Measurements from ENCODE around the gene CDC45. TPM values are rescaled to one million over a fixed set of nuclear protein-coding genes. Genes with fewer than 3 reads are reported as not detected.
A peak's percentile ranks its signal among the peaks of the same experiment; 100 is the strongest.

Gene CDC45
- total RNA-seq, 1 donor from 2014 or later: 50.7 TPM

DNA sequence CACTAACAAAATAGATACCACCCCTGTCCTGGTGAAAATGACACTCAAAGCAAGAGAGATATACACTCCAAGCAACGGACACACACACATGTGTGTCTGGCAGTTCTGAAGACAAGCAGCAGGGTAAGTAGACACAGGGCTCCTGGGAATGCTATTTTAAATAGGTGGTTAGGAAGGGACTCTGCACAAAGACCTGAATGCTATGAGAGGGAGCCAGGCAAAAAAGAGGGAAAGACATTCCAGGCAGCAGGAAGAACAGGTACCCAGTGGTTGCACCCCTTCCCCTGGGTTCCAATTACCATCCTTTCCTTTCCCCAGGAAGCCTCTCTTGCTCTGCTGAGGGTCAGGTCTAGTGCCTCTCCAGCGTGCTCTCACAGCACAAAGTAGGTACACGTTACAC, 3.7 kb upstream of the CDC45 start:
- Histone ChIP-seq H3K4me3 (no peak overlapping the region), H3K9ac (no peak overlapping the region), H3K27ac (no peak overlapping the region), H3K9me3 (ENCODE audit: low read depth) (no peaks in the 10 kb centered on the region), H3K4me2 (no peak overlapping the region), H3F3A (ENCODE audit: low read depth) (no peaks in the 10 kb centered on the region), H3K27me3 (no peaks in the 10 kb centered on the region), H3K79me2 (ENCODE audit: low read depth) (peaks cover 51% of the 10 kb centered on the region), H3K36me3 (no peaks in the 10 kb centered on the region), H3K4me1 (peaks cover 16% of the 10 kb centered on the region), H4K20me1 (ENCODE audit: low read depth) (peaks cover 44% of the 10 kb centered on the region), H2AFZ (replicated peaks) (no peak overlapping the region)
- TF ChIP-seq, protein P1, sequence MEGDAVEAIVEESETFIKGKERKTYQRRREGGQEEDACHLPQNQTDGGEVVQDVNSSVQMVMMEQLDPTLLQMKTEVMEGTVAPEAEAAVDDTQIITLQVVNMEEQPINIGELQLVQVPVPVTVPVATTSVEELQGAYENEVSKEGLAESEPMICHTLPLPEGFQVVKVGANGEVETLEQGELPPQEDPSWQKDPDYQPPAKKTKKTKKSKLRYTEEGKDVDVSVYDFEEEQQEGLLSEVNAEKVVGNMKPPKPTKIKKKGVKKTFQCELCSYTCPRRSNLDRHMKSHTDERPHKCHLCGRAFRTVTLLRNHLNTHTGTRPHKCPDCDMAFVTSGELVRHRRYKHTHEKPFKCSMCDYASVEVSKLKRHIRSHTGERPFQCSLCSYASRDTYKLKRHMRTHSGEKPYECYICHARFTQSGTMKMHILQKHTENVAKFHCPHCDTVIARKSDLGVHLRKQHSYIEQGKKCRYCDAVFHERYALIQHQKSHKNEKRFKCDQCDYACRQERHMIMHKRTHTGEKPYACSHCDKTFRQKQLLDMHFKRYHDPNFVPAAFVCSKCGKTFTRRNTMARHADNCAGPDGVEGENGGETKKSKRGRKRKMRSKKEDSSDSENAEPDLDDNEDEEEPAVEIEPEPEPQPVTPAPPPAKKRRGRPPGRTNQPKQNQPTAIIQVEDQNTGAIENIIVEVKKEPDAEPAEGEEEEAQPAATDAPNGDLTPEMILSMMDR (IDR thresholded peaks at IDR 0.05): no peak
- TF ChIP-seq EZH2phosphoT487 (IDR thresholded peaks at IDR 0.05): no peak
- Mint-ChIP-seq H3K4me1 (peaks cover 25% of the 10 kb centered on the region), H3K27me3 (ENCODE audit: insufficient read depth, low read depth) (peaks cover 4% of the 10 kb centered on the region), H3K4me3 (peak overlapping the region; percentile 22), H3K36me3 (peaks cover 17% of the 10 kb centered on the region), H3K27ac (no peak overlapping the region), H3K9me3 (no peaks in the 10 kb centered on the region)
- DNase-seq (ENCODE audit: low spot score): no peak

DNA sequence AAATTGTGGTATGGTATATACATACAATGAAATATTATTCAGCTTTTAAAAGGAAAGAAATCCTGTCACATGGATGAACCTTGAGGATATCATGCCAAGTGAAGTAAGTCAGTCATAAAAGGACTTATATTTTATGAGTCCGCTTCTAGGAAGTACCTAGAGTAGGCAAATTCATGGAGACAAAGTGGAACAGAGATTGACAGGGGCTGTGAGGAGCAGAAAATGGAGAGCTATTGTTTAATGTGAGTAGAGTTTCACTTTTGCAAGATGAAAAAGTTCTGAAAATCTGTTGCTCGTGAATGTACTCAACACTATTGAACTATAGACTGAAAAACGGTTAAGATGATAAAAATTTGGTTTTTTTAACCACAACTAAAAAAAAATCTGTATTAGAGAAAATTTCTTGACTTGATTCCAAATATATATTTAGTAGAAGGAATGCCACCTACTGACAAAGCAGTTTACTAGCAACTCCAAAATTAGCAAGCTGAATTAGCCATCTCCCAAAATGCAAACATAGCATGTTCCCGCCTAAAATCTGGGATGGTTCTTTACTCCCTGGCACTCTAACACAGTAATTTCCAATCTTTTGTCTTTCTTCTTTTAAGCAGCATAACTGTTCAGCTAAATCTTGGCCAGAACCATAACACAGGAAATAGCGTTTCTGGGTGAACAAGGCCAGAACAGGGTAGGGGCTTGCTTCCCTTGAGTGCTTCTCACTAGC, 2.2 kb upstream of the CDC45 start:
- Histone ChIP-seq H3K27me3 (no peaks in the 10 kb centered on the region), H3K27ac (no peak overlapping the region)

DNA sequence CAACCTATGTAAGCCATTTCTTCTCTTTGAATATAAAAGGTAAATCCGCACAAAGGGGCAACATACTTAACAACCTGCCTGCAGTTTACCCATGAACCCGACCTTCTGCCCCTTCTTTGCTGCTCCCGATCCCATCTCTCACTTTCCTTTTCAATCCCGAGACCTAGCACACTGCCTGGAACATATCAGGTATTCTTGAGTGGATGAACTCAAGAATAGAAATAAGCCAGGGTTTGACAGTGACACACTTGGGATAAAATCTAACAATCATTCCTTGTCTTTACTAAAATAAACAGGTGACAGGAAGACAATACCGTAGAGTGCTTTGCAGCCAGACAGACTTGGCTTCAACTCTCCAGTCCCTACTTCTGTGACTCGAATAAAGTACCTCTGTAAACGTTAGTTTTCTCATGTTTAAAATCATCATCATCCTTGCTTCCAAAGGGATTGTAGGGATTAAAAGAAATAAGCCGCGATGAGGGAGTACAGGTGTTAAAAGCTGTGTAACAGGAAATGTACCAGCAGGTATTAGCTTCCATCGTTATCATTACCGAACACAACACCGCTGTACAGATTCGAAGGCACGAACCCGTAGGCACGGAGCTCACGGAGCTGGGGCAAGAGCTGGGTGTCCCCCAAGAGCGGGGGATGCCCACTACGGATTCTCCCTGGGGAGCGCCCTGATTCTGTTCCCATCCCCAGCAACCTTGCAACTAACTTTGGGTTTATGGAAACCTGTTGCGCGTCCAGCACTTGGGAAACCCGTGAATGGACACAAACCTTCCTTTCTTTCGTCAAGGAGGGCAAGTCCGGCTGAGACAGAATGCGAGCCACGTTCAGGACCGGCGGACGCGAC, 1.4 kb upstream of the CDC45 start:
- H3K36me3 Mint-ChIP-seq: peaks cover 8% of the 10 kb centered on the region
- H3K9ac ChIP-seq: peak overlapping the region; percentile 94
- peaks cover 25% of the 10 kb centered on the region for H3K4me1 Mint-ChIP-seq
- H3K36me3 ChIP-seq: no peaks in the 10 kb centered on the region
- H2AFZ ChIP-seq (replicated peaks): peak overlapping the region; percentile 100
- peaks cover 44% of the 10 kb centered on the region for H4K20me1 ChIP-seq (ENCODE audit: low read depth)
- no peak overlapping the region for H3K27ac Mint-ChIP-seq
- H3K79me2 ChIP-seq (ENCODE audit: low read depth): peaks cover 58% of the 10 kb centered on the region
- DNase-seq (ENCODE audit: low spot score): no peak
- no peaks in the 10 kb centered on the region for H3K9me3 ChIP-seq (ENCODE audit: low read depth)
- H3K27ac ChIP-seq: no peak overlapping the region
- no peaks in the 10 kb centered on the region for H3F3A ChIP-seq (ENCODE audit: low read depth)
- TF ChIP-seq EZH2phosphoT487 (IDR thresholded peaks at IDR 0.05) (peak; percentile 12), EZH2 (IDR thresholded peaks at IDR 0.05) (no peak)
- peak overlapping the region; percentile 78 for H3K4me2 ChIP-seq
- H3K27me3 Mint-ChIP-seq (ENCODE audit: insufficient read depth, low read depth): peaks cover 4% of the 10 kb centered on the region
- H3K4me3 ChIP-seq: peak overlapping the region; percentile 77
- no peaks in the 10 kb centered on the region for H3K27me3 ChIP-seq
- H3K9me3 Mint-ChIP-seq: no peaks in the 10 kb centered on the region
- peaks cover 17% of the 10 kb centered on the region for H3K4me1 ChIP-seq
- H3K4me3 Mint-ChIP-seq: peak overlapping the region; percentile 99

More for the DNA sequence above, 2.2 kb upstream of the CDC45 start:
- no peak for DNase-seq (ENCODE audit: low spot score)
- peaks cover 58% of the 10 kb centered on the region for H3K79me2 ChIP-seq (ENCODE audit: low read depth)
- Mint-ChIP-seq H3K4me3 (peak overlapping the region; percentile 99), H3K27me3 (ENCODE audit: insufficient read depth, low read depth) (peaks cover 4% of the 10 kb centered on the region), H3K9me3 (no peaks in the 10 kb centered on the region), H3K36me3 (peaks cover 8% of the 10 kb centered on the region), H3K4me1 (peaks cover 25% of the 10 kb centered on the region), H3K27ac (no peak overlapping the region)
- H3K9me3 ChIP-seq (ENCODE audit: low read depth): no peaks in the 10 kb centered on the region
- H3F3A ChIP-seq (ENCODE audit: low read depth): no peaks in the 10 kb centered on the region
- H3K4me2 ChIP-seq: peak overlapping the region; percentile 78
- H2AFZ ChIP-seq (replicated peaks): no peak overlapping the region
- TF ChIP-seq, protein P1 (IDR thresholded peaks at IDR 0.05): peak; percentile 5
- no peak for TF ChIP-seq EZH2phosphoT487 (IDR thresholded peaks at IDR 0.05)
- H3K4me3 ChIP-seq: peak overlapping the region; percentile 77
- H3K4me1 ChIP-seq: peaks cover 17% of the 10 kb centered on the region
- peak overlapping the region; percentile 94 for H3K9ac ChIP-seq
- H3K36me3 ChIP-seq: no peaks in the 10 kb centered on the region
- H4K20me1 ChIP-seq (ENCODE audit: low read depth): peaks cover 44% of the 10 kb centered on the region

Measured in neural progenitor cell (in vitro differentiated cells).